SU-DHL-6 (cell line): ENCODE measurements around the gene MICAL3.

Source experiments
- H2AFZ ChIP-seq: fragments of 200-600 bp; sonication (generic); 2 replicates; pipeline ENCODE4 v1.6.1; 2014; ENCODE audit warnings: low read depth, mild to moderate bottlenecking, moderate library complexity, mixed read lengths, antibody characterized with exemption, low read length; ENCODE audit not compliant: severe bottlenecking
- H3F3A ChIP-seq: fragments of 200-600 bp; shearing (Covaris generic); 2 replicates; pipeline ENCODE4 v1.6.0; 2016; ENCODE audit warnings: antibody characterized with exemption, mild to moderate bottlenecking; ENCODE audit not compliant: insufficient read depth
- H3K27ac ChIP-seq: fragments of 200-600 bp; sonication (generic); 2 replicates; pipeline ENCODE4 v1.5.1; 2016; ENCODE audit warnings: low read depth, mild to moderate bottlenecking, low read length, moderate library complexity, mixed read lengths
- H3K27me3 ChIP-seq: fragments of 200-600 bp; sonication (generic), shearing (Covaris generic); 2 replicates; pipeline ENCODE4 v1.6.0; 2014; ENCODE audit warnings: mild to moderate bottlenecking, low read length
- H3K36me3 ChIP-seq: fragments of 200-600 bp; sonication (generic); 2 replicates; pipeline ENCODE4 v1.6.1; 2014; ENCODE audit warnings: mild to moderate bottlenecking, low read length, mixed read lengths
- H3K4me2 ChIP-seq: fragments of 300-600, 200-600 bp; shearing (Covaris generic), sonication (generic); 2 replicates; pipeline ENCODE4 v1.6.0; 2014; ENCODE audit warnings: low read length, low read depth, mild to moderate bottlenecking; ENCODE audit not compliant: poor library complexity, severe bottlenecking
- H3K4me3 ChIP-seq: fragments of 200-600 bp; sonication (generic); 2 replicates; pipeline ENCODE4 v1.5.1; 2014; ENCODE audit warnings: antibody characterized with exemption, low read length, mild to moderate bottlenecking, mixed read lengths; ENCODE audit not compliant: insufficient read depth, poor library complexity, severe bottlenecking
- H3K79me2 ChIP-seq: fragments of 200-600 bp; sonication (generic); 2 replicates; pipeline ENCODE4 v1.6.1; 2014; ENCODE audit warnings: mild to moderate bottlenecking, low read length, moderate library complexity; ENCODE audit not compliant: insufficient read depth
- H3K9ac ChIP-seq: fragments of 200-600 bp; sonication (generic); 2 replicates; pipeline ENCODE4 v1.7.0; 2014; ENCODE audit warnings: mild to moderate bottlenecking, low read length
- H3K9me2 ChIP-seq: fragments of 200-600 bp; sonication (generic); replicated peaks from 2 replicates; pipeline ENCODE4 v1.6.1; 2014; ENCODE audit warnings: low read length; ENCODE audit not compliant: insufficient read depth
- H3K9me3 ChIP-seq: fragments of 200-600 bp; sonication (generic); 2 replicates; pipeline ENCODE4 v1.6.1; 2014; ENCODE audit warnings: low read length, mixed read lengths; ENCODE audit not compliant: insufficient read depth
- H4K20me1 ChIP-seq: fragments of 200-600 bp; sonication (generic); 2 replicates; pipeline ENCODE4 v1.6.1; 2014; ENCODE audit warnings: low read depth, mild to moderate bottlenecking, antibody characterized with exemption, low read length, moderate library complexity, mixed read lengths
- EZH2phosphoT487 ChIP-seq: fragments of 200-600 bp; sonication (generic), shearing (Covaris generic); conservative IDR thresholded peaks from 2 replicates; pipeline ENCODE4 v1.6.1; 2018; ENCODE audit warnings: mild to moderate bottlenecking, antibody characterized with exemption, low read length, moderate library complexity, mixed read lengths
- TF ChIP-seq, protein P1 (sequence below): fragments of 200-600 bp; sonication (generic); IDR thresholded peaks from one replicate; pipeline ENCODE4 v1.5.1; 2017; ENCODE audit warnings: antibody characterized with exemption, mild to moderate bottlenecking, low read length, moderate library complexity; ENCODE audit not compliant: insufficient read depth, poor library complexity, severe bottlenecking

MICAL3 gene

GRCh38 chr22:17965538-17966402 is 58.6 kb downstream of the MICAL3 start:
- no peaks in the 10 kb centered on the region for H3K9me2 ChIP-seq
- H3K36me3 ChIP-seq = no peaks in the 10 kb centered on the region
- no peak overlapping the region for H3K9ac ChIP-seq
- H2AFZ ChIP-seq = no peak overlapping the region
- H3K9me3 ChIP-seq = no peaks in the 10 kb centered on the region
- TF ChIP-seq, protein P1, sequence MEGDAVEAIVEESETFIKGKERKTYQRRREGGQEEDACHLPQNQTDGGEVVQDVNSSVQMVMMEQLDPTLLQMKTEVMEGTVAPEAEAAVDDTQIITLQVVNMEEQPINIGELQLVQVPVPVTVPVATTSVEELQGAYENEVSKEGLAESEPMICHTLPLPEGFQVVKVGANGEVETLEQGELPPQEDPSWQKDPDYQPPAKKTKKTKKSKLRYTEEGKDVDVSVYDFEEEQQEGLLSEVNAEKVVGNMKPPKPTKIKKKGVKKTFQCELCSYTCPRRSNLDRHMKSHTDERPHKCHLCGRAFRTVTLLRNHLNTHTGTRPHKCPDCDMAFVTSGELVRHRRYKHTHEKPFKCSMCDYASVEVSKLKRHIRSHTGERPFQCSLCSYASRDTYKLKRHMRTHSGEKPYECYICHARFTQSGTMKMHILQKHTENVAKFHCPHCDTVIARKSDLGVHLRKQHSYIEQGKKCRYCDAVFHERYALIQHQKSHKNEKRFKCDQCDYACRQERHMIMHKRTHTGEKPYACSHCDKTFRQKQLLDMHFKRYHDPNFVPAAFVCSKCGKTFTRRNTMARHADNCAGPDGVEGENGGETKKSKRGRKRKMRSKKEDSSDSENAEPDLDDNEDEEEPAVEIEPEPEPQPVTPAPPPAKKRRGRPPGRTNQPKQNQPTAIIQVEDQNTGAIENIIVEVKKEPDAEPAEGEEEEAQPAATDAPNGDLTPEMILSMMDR = no peak
- TF ChIP-seq EZH2phosphoT487 = no peak
- H3F3A ChIP-seq = no peaks in the 10 kb centered on the region
- no peaks in the 10 kb centered on the region for H3K27me3 ChIP-seq
- no peaks in the 10 kb centered on the region for H4K20me1 ChIP-seq
- no peak overlapping the region for H3K4me3 ChIP-seq
- peaks cover 90% of the 10 kb centered on the region for H3K79me2 ChIP-seq
- H3K4me2 ChIP-seq = no peak overlapping the region
- no peak overlapping the region; the same call in 1 of the 2 replicates for H3K27ac ChIP-seq

- H3F3A ChIP-seq = no peaks in the 10 kb centered on the region
- no peaks in the 10 kb centered on the region for H3K27me3 ChIP-seq
- peak overlapping the region; percentile 7 for H3K4me2 ChIP-seq
Measured at GRCh38 chr22:17964643-17965042, 59.7 kb downstream of the MICAL3 start.

GRCh38 chr22:17964156-17964555 is 60.2 kb downstream of the MICAL3 start:
- no peaks in the 10 kb centered on the region for H3K36me3 ChIP-seq
- H3K9ac ChIP-seq = no peak overlapping the region
- no peak overlapping the region for H3K4me3 ChIP-seq
- no peak overlapping the region for H3K4me2 ChIP-seq
- H3K79me2 ChIP-seq = peaks cover 89% of the 10 kb centered on the region
- H2AFZ ChIP-seq = no peak overlapping the region
- H3K9me3 ChIP-seq = no peaks in the 10 kb centered on the region
- H3F3A ChIP-seq = no peaks in the 10 kb centered on the region
- H3K27me3 ChIP-seq = no peaks in the 10 kb centered on the region
- no peak overlapping the region for H3K27ac ChIP-seq
- no peaks in the 10 kb centered on the region for H4K20me1 ChIP-seq
- TF ChIP-seq, protein P1 = no peak
- TF ChIP-seq EZH2phosphoT487 = no peak
- H3K9me2 ChIP-seq = no peaks in the 10 kb centered on the region

More at GRCh38 chr22:17964643-17965042, 59.7 kb downstream of the MICAL3 start:
- Histone ChIP-seq H3K79me2 (peaks cover 92% of the 10 kb centered on the region), H4K20me1 (no peaks in the 10 kb centered on the region), H3K36me3 (no peaks in the 10 kb centered on the region), H3K27ac (no peak overlapping the region), H3K4me3 (no peak overlapping the region), H3K9ac (no peak overlapping the region), H2AFZ (no peak overlapping the region), H3K9me3 (no peaks in the 10 kb centered on the region), H3K9me2 (no peaks in the 10 kb centered on the region)
- TF ChIP-seq, protein P1 = no peak
- TF ChIP-seq EZH2phosphoT487 = no peak
